Upper lobe of left lung (tissue), 6 donors: ENCODE measurements around the gene CIITA. TPM values are rescaled to one million over a fixed set of nuclear protein-coding genes. Genes with fewer than 3 reads are reported as not detected.
"Not testable (repeated sequence)": the region's sequence is repeated elsewhere in the genome, so short reads cannot be mapped to it uniquely, and the experiment has no call there.

Experiments used
- ATAC-seq, 2 donors: fragments of 200-7000 bp; cut with Tn5 transposase; one replicate each; pipeline ENCODE4 v1.9.1; 2022; ENCODE audit warnings: mild to moderate bottlenecking in 2 of 2, moderate library complexity in 2 of 2; ENCODE audit not compliant: low FRiP score in 2 of 2
- DNase-seq, 2 donors: peaks; one replicate each; pipeline ENCODE4 v3.0.0-alpha.2; 2019 to 2020
- H3K27ac ChIP-seq, 4 donors: fragments of 200-600 bp; sonication (generic); one replicate each; pipeline ENCODE4 v1.5.1; 2016 to 2019
- H3K27me3 ChIP-seq, 4 donors: fragments of 200-600 bp; sonication (generic); one replicate each; pipeline ENCODE4 v1.5.1; 2017 to 2019
- H3K36me3 ChIP-seq, 4 donors: fragments of 200-600 bp; sonication (generic); one replicate each; pipeline ENCODE4 v1.5.1; 2016 to 2019
- H3K4me1 ChIP-seq, 4 donors: fragments of 200-600 bp; sonication (generic); one replicate each; pipeline ENCODE4 v1.5.1; 2018 to 2019
- H3K4me3 ChIP-seq, 4 donors: fragments of 200-600 bp; sonication (generic); one replicate each; pipeline ENCODE4 v1.5.1; 2017 to 2019; ENCODE audit warnings: mild to moderate bottlenecking in 2 of 4, moderate library complexity in 1 of 4
- H3K9me3 ChIP-seq, 4 donors: fragments of 200-600 bp; sonication (generic); one replicate each; pipeline ENCODE4 v1.5.1; 2018 to 2019
- CTCF ChIP-seq, 6 experiments: fragments of 450-650 bp in 4 of 6; fragments of 200-600 bp in 2 of 6; sonication (generic) in 2 of 6; IDR thresholded peaks; one replicate each; pipeline ENCODE4 v1.5.1; 2016 to 2019; ENCODE audit warnings: antibody characterized with exemption in 6 of 6
- EP300 ChIP-seq, 4 donors: sonication (generic); formaldehyde crosslinking; IDR thresholded peaks; one replicate each; pipeline ENCODE4 v1.5.1; 2017; ENCODE audit warnings: antibody characterized with exemption in 4 of 4, control low read depth in 2 of 4
- POLR2A ChIP-seq, 4 donors: fragments of 450-650 bp; IDR thresholded peaks; one replicate each; pipeline ENCODE4 v1.5.1; 2016 to 2017; ENCODE audit warnings: antibody characterized with exemption in 4 of 4, mild to moderate bottlenecking in 2 of 4
- POLR2AphosphoS5 ChIP-seq, 2 donors: sonication (generic); formaldehyde crosslinking; IDR thresholded peaks; one replicate each; pipeline ENCODE4 v1.5.1; 2017; ENCODE audit warnings: antibody characterized with exemption in 2 of 2
- WGBS, 2 donors: methylation state at CpG; one replicate each; pipeline ENCODE4 v1.1.5; 2017 to 2018; 5-methylcytosine and 5-hydroxymethylcytosine counted together
- total RNA-seq, 6 donors: library from RNA; depleted of rRNA in 4 of 6; stranded (reverse); fragments of >200 nt in 4 of 6; gene quantifications; one replicate each; pipeline versions ENCODE4 v1.1.0 to v1.2.1, GENCODE V29; 2016 to 2021
- donor health status: DM: no; HTN: no; CAD: no; lungs with moderate emphysema.
- donor health status: DM: no; HTN: yes; CAD: no; lungs with severe emphysema.

Gene CIITA
- total RNA-seq, 6 donors from 2014 or later: 27.2 to 145 (median 83.2) TPM

- ATAC-seq: no peak
- TF ChIP-seq POLR2AphosphoS5 (IDR thresholded peaks at IDR 0.05) (no peak), CTCF (IDR thresholded peaks at IDR 0.05) (no peak), POLR2A (IDR thresholded peaks at IDR 0.05) (no peak), EP300 (IDR thresholded peaks at IDR 0.05) (no peak)
- DNase-seq: no peak
- Histone ChIP-seq H3K27ac (no peak overlapping the region), H3K36me3 (peaks cover 0 to 79% (median 46%) of the 10 kb centered on the region in 4 donors), H3K4me1 (peaks cover 24 to 40% (median 34%) of the 10 kb centered on the region in 4 donors), H3K9me3 (no peaks in the 10 kb centered on the region), H3K4me3 (no peak overlapping the region), H3K27me3 (no peaks in the 10 kb centered on the region)
- 67 to 84% methylated on average over 1 to 4 of the region's 4 CpGs for WGBS, 2 donors
Observed at GRCh38 chr16:10926094-10926493, 49.1 kb downstream of the CIITA start.

GRCh38 chr16:10926867-10927266, 49.9 kb downstream of the CIITA start:
- 88 to 93% methylated on average over 5 of the region's 5 CpGs for WGBS, 2 donors
- no peak for TF ChIP-seq CTCF (IDR thresholded peaks at IDR 0.05)

DNA sequence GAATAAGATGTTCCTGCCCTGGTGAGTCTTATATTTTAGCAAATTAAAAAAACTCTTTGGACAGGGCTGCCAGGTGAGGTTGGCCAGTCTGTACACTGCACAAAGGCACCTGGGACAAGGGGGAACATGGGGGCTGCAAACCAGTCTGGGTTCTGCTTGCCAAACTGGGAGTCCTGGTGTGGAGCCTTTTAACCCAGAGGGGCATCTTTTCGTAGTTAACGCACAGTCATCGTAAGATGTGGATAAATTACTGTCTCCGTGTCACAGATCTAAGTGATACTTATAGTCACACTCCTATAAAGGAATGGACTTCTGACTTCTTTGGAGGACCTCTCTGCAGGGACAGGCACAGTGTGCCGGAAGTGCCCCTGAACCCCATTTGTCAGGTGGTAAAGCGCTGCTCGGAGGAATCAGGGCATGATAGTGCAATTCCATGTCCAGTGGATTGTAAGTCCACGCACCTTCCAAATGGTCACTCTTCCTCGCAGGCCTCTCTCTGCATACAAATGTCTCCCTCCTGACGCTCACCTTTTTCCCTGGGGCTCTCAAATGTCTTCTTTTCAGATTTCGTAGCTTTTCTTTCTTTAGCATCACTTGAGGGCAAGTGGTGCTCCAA, 50.6 kb downstream of the CIITA start:
- H3K27ac ChIP-seq: peak overlapping the region in 3 of 4 donors; percentile 11 to 84 (median 69)
- no peak for TF ChIP-seq POLR2AphosphoS5 (IDR thresholded peaks at IDR 0.05)
- no peak for TF ChIP-seq EP300 (IDR thresholded peaks at IDR 0.05)
- TF ChIP-seq POLR2A (IDR thresholded peaks at IDR 0.05): no peak
- no peak for TF ChIP-seq CTCF (IDR thresholded peaks at IDR 0.05)
- H3K27me3 ChIP-seq: no peaks in the 10 kb centered on the region
- ATAC-seq (no peak), DNase-seq (no peak)
- H3K36me3 ChIP-seq: peaks cover 0 to 64% (median 46%) of the 10 kb centered on the region in 4 donors
- WGBS, 2 donors: 91 to 93% methylated on average over 11 of the region's 11 CpGs
- H3K4me1 ChIP-seq: peaks cover 12 to 24% (median 21%) of the 10 kb centered on the region in 4 donors
- H3K4me3 ChIP-seq: no peak overlapping the region
- H3K9me3 ChIP-seq: no peaks in the 10 kb centered on the region

More at GRCh38 chr16:10926867-10927266, 49.9 kb downstream of the CIITA start:
- Histone ChIP-seq H3K4me3 (no peak overlapping the region), H3K27me3 (no peaks in the 10 kb centered on the region), H3K27ac (no peak overlapping the region), H3K36me3 (peaks cover 0 to 71% (median 46%) of the 10 kb centered on the region in 4 donors), H3K9me3 (no peaks in the 10 kb centered on the region), H3K4me1 (peaks cover 19 to 32% (median 28%) of the 10 kb centered on the region in 4 donors)
- no peak for DNase-seq
- no peak for ATAC-seq

DNA sequence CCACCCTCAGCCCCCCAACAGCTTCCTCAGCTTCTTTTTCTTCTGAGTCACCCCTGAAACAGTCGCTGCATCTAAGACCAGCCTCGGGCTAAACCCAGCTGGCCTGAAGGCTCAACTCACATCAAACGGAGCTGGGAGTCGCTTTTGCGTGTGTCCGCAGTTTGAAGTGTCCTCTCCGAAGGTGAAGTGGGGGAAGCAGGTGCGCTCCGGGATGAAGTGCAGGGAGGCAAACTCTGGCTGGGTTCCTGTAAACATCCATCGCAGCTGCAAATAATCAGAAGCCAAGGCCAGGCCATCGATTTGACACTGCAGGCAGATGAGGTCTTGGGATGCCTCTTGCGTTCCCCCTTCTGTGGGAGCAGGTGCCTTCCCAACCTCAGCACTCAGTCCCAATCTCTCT, 52.1 kb downstream of the CIITA start:
- DNase-seq (peak in 1 of 2 donors; percentile 81), ATAC-seq (peak; percentile 6 to 58)
- 66 to 68% methylated on average over 12 of the region's 12 CpGs for WGBS, 2 donors
- peak overlapping the region; percentile 11 to 84 (median 67) for H3K27ac ChIP-seq
- H3K9me3 ChIP-seq, H3K27me3 ChIP-seq, H3K4me3 ChIP-seq: not testable (repeated sequence)
- peak in 1 of 4 donors; percentile 13 for TF ChIP-seq EP300 (IDR thresholded peaks at IDR 0.05)
- peaks cover 0 to 59% (median 33%) of the 10 kb centered on the region in 4 donors for H3K36me3 ChIP-seq
- peaks cover 18 to 28% (median 21%) of the 10 kb centered on the region in 4 donors for H3K4me1 ChIP-seq

- TF ChIP-seq POLR2AphosphoS5 (IDR thresholded peaks at IDR 0.05) (peak; percentile 23 to 59), CTCF (IDR thresholded peaks at IDR 0.05) (no peak), POLR2A (IDR thresholded peaks at IDR 0.05) (peak in 1 of 4 donors; percentile 36), EP300 (IDR thresholded peaks at IDR 0.05) (peak in 1 of 4 donors; percentile 44)
- H3K9me3 ChIP-seq: no peaks in the 10 kb centered on the region
- ATAC-seq (peak; percentile 28 to 51), DNase-seq (peak; percentile 50 to 78)
- peaks cover 0 to 49% (median 24%) of the 10 kb centered on the region in 4 donors for H3K36me3 ChIP-seq
- H3K4me1 ChIP-seq: peaks cover 18 to 37% (median 31%) of the 10 kb centered on the region in 4 donors
- H3K27me3 ChIP-seq: no peaks in the 10 kb centered on the region
- H3K27ac ChIP-seq: peak overlapping the region; percentile 17 to 84 (median 67)
- 48 to 62% methylated on average over 14 to 15 of the region's 15 CpGs for WGBS, 2 donors
- no peak overlapping the region for H3K4me3 ChIP-seq
Observed at GRCh38 chr16:10929853-10930754, 53.1 kb downstream of the CIITA start.
